GM21786 (cell line): Measurements from ENCODE around the gene TTC38.
A peak's percentile ranks its signal among the peaks of the same experiment; 100 is the strongest.
"Not testable (repeated sequence)": the region's sequence is repeated elsewhere in the genome, so short reads cannot be mapped to it uniquely, and the experiment has no call there.

Experiments
- ATAC-seq: cut with Tn5 transposase; IDR thresholded peaks from one replicate; pipeline ENCODE4 v1.9.1; 2021; ENCODE audit not compliant: unreplicated experiment

The TTC38 gene

DNA sequence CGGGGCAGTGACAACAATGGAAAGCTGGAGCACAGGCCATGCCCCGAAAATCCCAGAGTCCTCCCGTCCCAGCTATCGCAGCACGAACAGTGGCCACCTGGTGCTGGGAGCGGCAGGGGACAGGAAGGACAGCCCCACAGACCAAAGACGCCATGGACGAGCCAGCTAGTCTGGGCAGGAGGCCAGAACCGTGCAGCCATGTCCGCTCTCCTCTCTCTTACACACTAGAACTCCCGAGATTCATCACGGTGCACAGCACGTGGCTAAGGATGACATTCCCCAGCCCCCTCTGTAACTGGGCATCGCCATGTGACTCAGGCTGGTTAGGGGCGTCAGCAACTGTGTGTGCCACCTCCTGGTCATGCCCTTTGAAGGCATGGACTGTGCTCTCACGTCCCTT is 22.3 kb upstream of the TTC38 start:
- ATAC-seq: no peak

DNA sequence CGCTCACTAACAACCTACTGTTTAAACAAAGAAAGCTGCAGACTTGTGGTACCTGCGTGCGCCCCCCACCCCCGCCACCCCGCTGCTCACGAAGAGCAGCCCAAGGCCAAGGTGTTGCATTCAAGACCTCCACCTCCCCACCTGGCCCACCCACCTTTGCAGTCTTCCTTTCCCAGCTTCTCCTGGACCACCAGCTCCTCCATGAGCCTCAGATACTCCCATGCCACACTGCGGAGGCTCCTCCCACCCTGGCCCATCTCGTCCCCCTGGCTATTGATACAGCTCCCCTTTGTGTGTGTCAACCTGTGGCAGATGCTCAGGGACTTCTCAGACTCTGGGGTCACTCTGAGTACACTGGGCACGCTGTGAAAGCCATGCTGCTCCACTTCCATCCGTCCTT is 21.6 kb upstream of the TTC38 start:
- ATAC-seq: no peak

DNA sequence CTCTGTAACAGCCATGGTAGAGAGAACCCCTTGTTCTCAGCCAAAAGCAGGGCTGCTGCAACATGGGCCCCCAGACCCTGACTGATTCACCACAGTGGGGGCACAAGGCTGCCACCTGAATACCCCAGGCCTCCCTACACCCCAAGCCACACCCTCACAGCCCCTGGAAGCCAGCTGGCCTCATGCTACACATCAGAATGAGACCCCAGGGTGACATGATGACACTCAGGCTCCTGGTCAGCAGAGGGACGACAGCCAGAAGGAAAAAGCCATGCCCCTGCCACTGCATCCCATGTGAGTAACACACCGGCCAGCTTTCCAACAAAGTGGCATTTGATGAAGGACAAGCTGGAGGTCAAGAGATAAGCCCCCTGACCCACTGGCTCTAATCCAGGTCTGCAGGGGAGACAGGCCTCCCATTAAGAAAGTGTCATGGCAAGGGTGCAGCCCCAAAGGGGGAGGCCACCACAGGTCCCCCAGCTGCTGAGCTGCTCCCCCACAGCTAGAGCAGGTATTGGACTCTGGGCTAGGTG is 20.3 kb upstream of the TTC38 start:
- ATAC-seq: no peak

DNA sequence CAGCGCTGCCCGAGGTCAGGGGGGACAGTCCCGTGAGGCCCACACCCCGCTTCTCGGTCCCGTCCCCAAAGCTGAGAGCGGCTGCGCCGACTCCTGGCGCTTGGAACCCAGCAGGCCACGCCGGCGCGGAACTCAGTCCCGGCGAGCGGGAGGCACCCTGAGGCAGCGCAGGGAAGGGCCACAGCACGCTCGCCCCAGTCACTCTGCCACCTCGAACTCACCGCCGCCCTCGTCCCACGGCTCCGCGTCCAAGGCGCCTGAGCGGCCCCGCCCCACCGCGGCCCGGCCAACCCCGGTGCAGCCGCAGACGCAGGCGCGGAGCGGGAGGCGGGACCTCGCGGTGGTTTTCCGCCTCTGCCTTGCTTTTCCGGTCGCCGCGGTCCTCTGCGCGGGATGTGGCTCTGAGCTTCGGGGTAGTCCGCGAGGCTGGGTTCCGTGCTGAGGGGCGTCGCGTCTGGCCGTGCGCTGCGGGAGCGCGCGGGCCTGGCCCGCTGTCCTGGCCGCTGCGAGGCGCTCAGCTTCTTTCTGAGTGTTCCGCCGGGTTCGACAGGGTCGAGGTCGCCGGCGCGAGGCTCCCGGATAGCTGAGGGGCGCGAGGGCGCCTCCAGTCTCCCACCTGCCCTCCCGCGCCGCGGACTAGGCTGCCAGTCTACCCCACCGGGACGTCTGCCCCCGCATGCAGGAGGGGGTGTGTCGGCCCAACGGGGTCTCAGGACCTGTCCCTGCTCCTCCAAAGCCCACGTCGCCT is 17.6 kb upstream of the TTC38 start, which contains the start of gene CDPF1:
CDPF1 (minus strand) TSS at position 259 of the 748 bp plus-strand sequence. CDS start 2,009 bp downstream, outside the sequence.
- ATAC-seq: peak; percentile 81

DNA sequence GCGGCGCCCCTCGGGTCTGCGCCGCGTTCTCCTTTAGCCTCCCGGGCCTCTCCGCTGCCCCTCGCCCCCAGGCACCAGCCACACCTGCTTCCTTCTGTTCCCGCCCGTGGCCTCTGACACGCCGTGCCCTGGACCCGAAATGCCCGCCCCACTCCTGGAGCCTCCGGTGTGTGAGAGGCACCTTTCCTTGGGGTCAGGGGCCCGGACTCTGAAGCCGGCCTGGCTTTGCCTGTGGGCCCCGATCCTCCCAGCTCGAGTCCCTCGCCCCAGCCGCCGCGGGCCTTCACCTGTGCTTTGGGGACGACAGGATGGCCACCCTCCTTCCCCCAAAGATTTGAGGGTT is 17.1 kb upstream of the TTC38 start:
- peak; percentile 3 for ATAC-seq

DNA sequence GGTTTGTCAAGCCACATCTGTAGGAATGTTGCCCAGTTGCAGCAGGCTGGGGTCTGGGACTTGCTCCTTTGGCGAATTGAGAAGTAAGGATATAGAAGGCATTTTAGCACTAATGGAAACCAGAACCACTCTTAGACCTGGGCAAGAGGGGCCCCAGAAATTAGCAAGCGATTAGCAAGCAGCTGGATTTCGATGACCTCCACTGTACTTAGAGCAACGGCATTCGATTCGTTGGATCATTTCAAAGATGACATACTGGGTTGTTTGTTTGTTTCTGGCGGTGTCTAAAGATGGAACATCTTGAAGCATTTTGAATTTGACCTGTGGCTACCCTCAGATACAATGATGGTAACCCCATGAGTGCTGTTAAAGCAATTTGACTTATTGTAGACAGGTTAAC is 16.5 kb upstream of the TTC38 start:
- ATAC-seq: no peak

DNA sequence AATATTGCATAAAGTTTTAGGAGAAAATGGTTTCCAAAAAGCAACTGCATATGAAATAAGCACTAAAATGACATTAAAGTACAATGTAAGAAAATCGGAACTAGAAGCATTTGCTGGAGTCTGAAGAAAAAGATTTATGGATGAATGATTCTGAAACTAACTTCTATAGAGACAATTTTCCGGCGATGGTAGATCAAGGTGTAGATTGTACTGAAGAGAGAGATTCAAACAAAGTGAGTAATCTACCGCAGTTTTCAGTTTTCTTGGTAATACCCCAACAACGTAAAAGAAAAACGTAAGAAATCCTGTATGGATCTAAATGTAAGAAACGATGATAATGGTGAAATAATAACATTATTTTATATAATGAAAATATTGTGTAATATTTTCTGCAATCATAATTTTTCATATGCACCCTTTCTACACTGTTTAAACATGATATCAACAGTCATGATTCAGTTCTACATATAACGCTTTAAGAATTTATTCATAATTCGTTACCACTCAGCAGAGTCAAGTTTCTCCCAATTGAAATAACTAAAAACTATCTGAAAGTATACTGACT is 15.9 kb upstream of the TTC38 start:
- ATAC-seq: no peak

GRCh38 chr22:46256358-46256958 is 11.3 kb upstream of the TTC38 start:
- no peak for ATAC-seq

GRCh38 chr22:46259374-46259773 is 8.4 kb upstream of the TTC38 start:
- no peak for ATAC-seq

DNA sequence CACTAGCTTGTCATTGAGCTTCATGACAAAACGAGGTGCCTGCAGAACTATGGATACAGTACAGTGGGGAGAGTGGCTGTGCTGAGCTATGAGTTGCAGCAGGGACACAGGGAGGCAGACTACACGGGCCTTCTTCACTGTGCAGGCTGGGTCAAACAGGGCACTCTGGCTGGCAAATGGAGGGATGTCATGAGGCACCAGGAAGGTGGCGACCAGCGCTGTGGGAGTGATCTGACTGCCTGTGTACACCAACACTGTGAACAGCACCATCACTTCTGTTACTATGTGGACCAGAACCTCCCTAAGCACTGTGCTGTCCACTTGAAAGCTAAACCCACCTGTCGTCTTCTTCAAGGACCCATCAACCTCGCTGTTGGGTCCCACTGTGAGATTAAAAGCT is 7.8 kb upstream of the TTC38 start:
- no peak for ATAC-seq

DNA sequence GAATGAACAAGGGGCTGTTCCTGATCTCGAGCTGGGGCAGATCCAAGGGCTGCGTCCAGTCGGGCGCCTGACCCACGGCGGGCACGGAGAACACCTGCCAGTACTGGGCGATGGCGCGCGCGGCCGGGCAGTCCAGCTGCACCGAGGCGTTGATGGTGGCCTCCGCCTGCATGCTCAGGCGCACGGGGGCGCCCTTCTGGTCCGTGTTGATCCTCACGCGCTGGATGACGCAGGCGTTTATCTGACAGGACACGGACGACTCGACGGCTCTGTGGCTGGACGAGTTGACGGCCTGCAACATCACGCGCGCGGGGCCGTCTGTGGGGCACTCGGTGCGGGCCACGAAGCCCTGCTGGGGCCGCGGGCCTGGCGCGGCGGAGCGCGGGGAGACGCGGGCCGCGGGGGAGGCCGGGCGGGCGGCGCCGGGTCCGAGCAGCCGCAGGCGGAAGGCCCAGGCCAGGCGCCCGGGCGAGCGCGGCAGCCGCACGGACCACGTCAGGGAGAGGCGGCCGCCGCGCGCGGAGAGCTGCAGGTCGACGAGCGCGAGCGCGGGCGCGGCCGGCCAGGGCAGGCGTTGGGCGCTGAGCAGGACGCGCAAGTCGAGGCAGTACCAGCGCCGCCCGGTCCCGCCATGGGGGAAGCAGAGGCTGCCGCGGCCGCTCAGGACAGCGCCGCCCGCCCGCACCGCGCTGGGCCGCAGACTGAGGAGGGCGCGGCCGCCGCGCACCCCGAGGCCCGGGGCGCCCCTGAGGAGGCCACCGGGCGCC is 5.2 kb upstream of the TTC38 start:
- ATAC-seq: no peak

DNA sequence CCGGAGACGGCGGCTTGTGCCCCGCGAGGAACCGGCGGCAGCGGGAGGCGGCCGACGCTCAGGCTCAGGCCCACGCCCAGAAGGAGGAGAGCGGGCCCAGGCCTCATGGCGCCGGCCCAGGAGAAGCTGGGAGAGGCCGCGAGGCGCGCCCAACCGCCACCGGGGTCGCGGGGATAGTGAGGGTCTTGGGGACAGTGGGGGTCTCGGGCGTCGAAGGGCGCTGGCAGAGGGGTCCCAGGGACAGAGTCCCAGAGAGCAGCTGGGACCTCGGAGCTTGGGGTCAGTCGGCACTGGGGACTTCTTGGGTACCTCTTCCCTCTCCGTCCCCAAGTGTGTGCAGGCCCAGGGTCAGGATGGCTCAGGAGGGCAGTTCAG is 4.6 kb upstream of the TTC38 start, which contains the start of gene PKDREJ:
PKDREJ (minus strand) TSS at position 128 of the 375 bp plus-strand sequence; CDS start at position 107, 21 bp downstream.
- ATAC-seq: no peak

GRCh38 chr22:46264520-46264919 is 3.3 kb upstream of the TTC38 start:
- ATAC-seq: not testable (repeated sequence)

DNA sequence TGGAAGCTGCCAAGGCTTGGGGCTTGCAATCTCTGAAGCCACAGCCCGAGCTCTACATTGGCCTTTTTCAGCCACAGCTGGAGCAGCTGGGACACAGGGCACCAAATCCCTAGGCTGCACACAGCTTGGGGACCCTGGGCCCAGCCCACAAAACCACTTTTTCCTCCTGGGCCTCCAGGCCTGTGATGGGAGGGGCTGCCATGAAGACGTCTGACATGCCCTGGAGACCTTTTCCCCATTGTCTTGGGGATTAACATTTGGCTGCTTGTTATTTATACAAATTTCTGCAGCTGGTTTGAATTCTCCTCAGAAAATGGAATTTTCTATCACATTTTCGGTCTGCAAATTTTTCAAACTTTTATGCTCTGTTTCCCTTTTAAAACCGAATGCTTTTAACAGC is 2.2 kb upstream of the TTC38 start:
- not testable (repeated sequence) for ATAC-seq

GRCh38 chr22:46269564-46269963 is 1.8 kb downstream of the TTC38 start:
- no peak for ATAC-seq

DNA sequence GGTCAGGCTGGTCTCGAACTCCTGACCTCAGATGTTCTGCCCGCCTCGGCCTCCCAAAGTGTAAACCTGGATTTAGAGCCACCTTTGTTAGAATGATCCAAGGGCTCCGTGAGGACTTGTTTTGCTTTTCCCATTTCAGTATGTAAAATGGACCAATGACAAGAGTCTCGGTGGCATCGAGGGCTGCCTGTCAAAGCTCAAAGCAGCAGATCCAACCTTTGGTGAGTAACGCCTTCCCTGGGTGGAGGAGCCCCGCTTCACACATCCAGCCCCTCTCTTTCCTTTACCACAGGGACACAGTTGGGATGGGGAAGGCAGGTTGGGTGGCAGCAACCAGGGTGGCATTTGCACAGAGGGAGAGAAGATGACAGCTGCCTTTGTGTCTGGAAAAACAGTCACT is 4.4 kb downstream of the TTC38 start:
- no peak for ATAC-seq

- ATAC-seq: no peak
These were observed 5.1 kb downstream of the TTC38 start for GRCh38 chr22:46272762-46273431.

DNA sequence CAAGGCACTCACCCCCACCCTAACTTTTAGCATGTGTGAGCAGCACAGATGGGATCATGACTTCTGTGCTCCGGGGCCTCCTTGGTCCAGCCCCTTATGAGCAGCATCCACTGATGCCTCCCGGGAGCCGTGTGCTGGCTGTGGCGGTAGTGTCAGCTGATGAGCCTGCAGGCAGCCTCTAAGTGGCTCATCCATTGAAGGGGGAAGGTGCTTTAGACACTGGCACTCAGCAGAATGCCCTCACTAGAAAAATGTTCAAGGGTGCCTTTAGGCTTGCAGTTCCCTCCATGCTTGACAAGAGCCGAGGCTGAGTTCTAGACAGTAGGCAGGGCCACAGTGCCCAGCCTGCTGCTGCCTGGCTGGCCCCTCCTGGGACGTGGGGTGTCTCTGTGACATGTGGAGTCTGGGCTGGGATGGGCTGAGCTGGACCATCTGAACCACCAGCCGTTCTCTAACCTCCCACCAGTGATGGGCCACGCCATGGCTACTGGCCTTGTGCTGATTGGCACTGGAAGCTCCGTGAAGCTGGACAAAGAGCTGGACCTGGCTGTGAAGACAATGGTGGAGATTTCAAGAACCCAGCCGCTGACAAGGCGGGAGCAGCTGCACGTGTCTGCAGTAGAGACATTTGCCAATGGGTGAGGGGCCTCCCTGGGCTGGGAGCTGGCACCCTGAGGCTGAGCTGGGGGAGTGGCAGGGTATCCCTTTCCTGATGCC is 5.8 kb downstream of the TTC38 start:
- no peak for ATAC-seq

DNA sequence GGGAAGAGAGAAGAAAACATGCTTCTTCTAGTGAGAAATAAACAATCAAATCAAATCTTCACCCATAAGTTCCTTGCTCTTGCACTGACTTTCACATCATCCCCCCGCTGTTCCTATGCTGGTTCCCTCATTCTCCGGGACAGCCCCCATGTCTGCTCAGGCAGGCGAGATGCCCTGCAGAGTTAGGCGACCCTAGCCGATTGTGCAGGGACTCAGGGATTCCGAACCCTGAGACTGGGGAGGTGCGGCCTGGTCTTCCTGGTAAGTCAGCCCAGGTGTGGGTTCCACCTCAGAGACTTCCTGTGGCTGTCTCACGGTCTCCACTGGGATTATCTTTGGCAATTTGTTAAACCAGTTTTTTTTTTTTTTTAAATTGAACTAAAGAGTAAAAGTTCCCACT is 6.6 kb downstream of the TTC38 start:
- no peak for ATAC-seq

DNA sequence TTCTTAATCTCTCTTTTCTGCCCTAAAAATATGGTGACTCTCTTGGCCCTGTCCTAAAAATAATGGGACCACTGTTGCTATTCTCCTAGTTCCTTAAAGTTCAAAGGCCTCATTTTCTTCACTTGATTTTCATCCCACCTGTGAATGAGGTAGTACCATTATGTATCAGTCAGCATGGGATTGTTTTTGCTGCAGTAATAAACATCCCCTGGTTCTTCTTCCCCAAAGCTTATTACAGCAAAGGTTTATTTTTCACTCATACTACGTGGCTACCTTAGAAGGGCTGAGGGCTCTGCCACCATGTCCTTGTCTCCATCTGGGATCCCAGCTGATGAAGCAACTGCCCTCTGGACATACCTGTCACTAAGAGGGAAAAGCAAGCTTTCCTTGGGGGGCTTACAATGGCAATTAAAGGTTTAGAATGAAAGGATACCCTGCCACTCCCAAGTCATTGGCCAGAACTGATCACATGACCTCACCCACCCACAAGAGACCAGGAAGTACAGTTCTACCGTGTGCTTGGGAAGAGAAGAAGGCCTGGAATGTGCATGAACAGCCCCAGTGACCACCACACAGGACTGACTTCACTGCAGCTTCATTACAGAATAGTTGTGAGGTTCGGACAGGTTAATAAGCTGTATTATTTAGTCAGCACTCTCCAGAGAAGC is 7.8 kb downstream of the TTC38 start:
- no peak for ATAC-seq
